ENCODE results near the gene CYTIP. TPM values are rescaled to one million over a fixed set of nuclear protein-coding genes. Genes with fewer than 3 reads are reported as not detected.

CYTIP gene
- total and polyA plus RNA-seq, 9 of the 15 experiments (the other 6 are each of a cell fraction or from before 2014, with no cell fraction given), result 0.03 to 0.35 (median 0.26) TPM; not detected in 1

GRCh38 chr2:157440404-157441071, 3.4 kb downstream of the CYTIP start:
- intact Hi-C loops (cut with micrococcal nuclease), result loop anchor here (10.0 kb wide), 1 partner anchor 1476 kb away; no protein-coding TSS in a partner anchor
- Histone ChIP-seq H3K4me2 (ENCODE audit: insufficient read depth, low read length) (no peak overlapping the region), H3K27ac (ENCODE audit: extremely low read depth, low read depth, low read length) (no peak overlapping the region), H3K9ac (ENCODE audit: insufficient read depth in 1 of 2, low read depth in 2 of 2, low read length in 2 of 2) (no peak overlapping the region), H3K27me3 (ENCODE audit: control insufficient read depth in 2 of 2, insufficient read depth in 2 of 2, low read length in 2 of 2) (peaks cover 2 to 3% of the 10 kb centered on the region in 2 experiments; a peak in 1 of 5 replicates), H3K9me1 (ENCODE audit: control insufficient read depth, insufficient read depth, low read length) (no peaks in the 10 kb centered on the region), H4K20me1 (replicated peaks; ENCODE audit: control insufficient read depth, insufficient read depth, low read length) (no peaks in the 10 kb centered on the region), H3K9me3 (replicated peaks; ENCODE audit: control insufficient read depth, insufficient read depth, low read depth, low read length) (no peaks in the 10 kb centered on the region), H3K4me3 (no peak overlapping the region), H3K79me2 (ENCODE audit: control insufficient read depth, insufficient read depth, low read length) (no peaks in the 10 kb centered on the region), H2AFZ (ENCODE audit: low read depth, low read length) (no peak overlapping the region), H3K36me3 (ENCODE audit: control insufficient read depth, insufficient read depth, low read length) (no peaks in the 10 kb centered on the region), H3K4me1 (replicated peaks in 1 of 2; ENCODE audit: control insufficient read depth in 2 of 2, insufficient read depth in 2 of 2, low read length in 2 of 2) (no peaks in the 10 kb centered on the region; a peak in 1 of 5 replicates)
- ChIA-PET CTCF (ENCODE audit: low intra/inter-chr PET ratio) (no interaction called here), POLR2A (no interaction called here)
- DNase-seq (ENCODE audit: extremely low read depth in 1 of 4, low spot score in 3 of 4) (no peak), ATAC-seq (0 out of 3 replicates have a peak, but pooled peaks have one; percentile 55), FAIRE-seq (no peak)
- 3% methylated on average over 5 of the region's 5 CpGs for WGBS (ENCODE audit: insufficient coverage, low coverage, missing lambda C conversion rate)
- no TSS peak for BruUV-seq (replicated peaks)
- TF ChIP-seq ZNF445 (CRISPR knock-in tag; IDR thresholded peaks at IDR 0.05; ENCODE audit: low read depth), result no peak
- in situ Hi-C loops (cut with MboI), result no loop called here

- CTCF ChIA-PET (ENCODE audit: low intra/inter-chr PET ratio), result no interaction called here
- DNase-seq (ENCODE audit: extremely low read depth in 1 of 4, low spot score in 3 of 4) (no peak), FAIRE-seq (no peak), ATAC-seq (peak; percentile 44; the same call in 1 of the 3 replicates)
- intact Hi-C loops (cut with micrococcal nuclease) (loop anchor here (10.0 kb wide), 1 partner anchor 1475 kb away; no protein-coding TSS in a partner anchor), in situ Hi-C loops (cut with MboI) (no loop called here)
- no peaks in the 10 kb centered on the region for H3K79me2 ChIP-seq (ENCODE audit: control insufficient read depth, insufficient read depth, low read length)
- WGBS (ENCODE audit: insufficient coverage, low coverage, missing lambda C conversion rate), result 0% methylated on average over 1 of the region's 1 CpG
- POLR2A ChIA-PET, result no interaction called here
- H3K27me3 ChIP-seq (ENCODE audit: control insufficient read depth in 2 of 2, insufficient read depth in 2 of 2, low read length in 2 of 2), result peaks cover 2 to 3% of the 10 kb centered on the region in 2 experiments; a peak in 1 of 5 replicates
- H3K27ac ChIP-seq (ENCODE audit: extremely low read depth, low read depth, low read length), result no peak overlapping the region
- no peaks in the 10 kb centered on the region for H3K9me1 ChIP-seq (ENCODE audit: control insufficient read depth, insufficient read depth, low read length)
- H3K9me3 ChIP-seq (replicated peaks; ENCODE audit: control insufficient read depth, insufficient read depth, low read depth, low read length), result no peaks in the 10 kb centered on the region
- H3K36me3 ChIP-seq (ENCODE audit: control insufficient read depth, insufficient read depth, low read length), result no peaks in the 10 kb centered on the region
- H4K20me1 ChIP-seq (replicated peaks; ENCODE audit: control insufficient read depth, insufficient read depth, low read length), result no peaks in the 10 kb centered on the region
- H3K9ac ChIP-seq (ENCODE audit: insufficient read depth in 1 of 2, low read depth in 2 of 2, low read length in 2 of 2), result no peak overlapping the region
- no peak overlapping the region for H3K4me2 ChIP-seq (ENCODE audit: insufficient read depth, low read length)
- no peaks in the 10 kb centered on the region; a peak in 1 of 5 replicates for H3K4me1 ChIP-seq (replicated peaks in 1 of 2; ENCODE audit: control insufficient read depth in 2 of 2, insufficient read depth in 2 of 2, low read length in 2 of 2)
- no peak overlapping the region for H3K4me3 ChIP-seq
- BruUV-seq (replicated peaks), result no TSS peak
- H2AFZ ChIP-seq (ENCODE audit: low read depth, low read length), result no peak overlapping the region
- TF ChIP-seq ZNF780A (CRISPR knock-in tag; IDR thresholded peaks at IDR 0.05) (no peak), ZNF232 (CRISPR knock-in tag; IDR thresholded peaks at IDR 0.05) (no peak), ZNF583 (CRISPR knock-in tag; IDR thresholded peaks at IDR 0.05) (no peak), HMGXB4 (CRISPR knock-in tag; IDR thresholded peaks at IDR 0.05) (no peak), ZFX (CRISPR knock-in tag; IDR thresholded peaks at IDR 0.05) (no peak), EHMT2 (IDR thresholded peaks at IDR 0.05) (no peak), MEF2A (IDR thresholded peaks at IDR 0.05; ENCODE audit: control insufficient read depth, low read depth, low read length) (no peak), ARID4B (CRISPR knock-in tag; IDR thresholded peaks at IDR 0.05) (no peak)
Observed at GRCh38 chr2:157439824-157440186, 4.1 kb downstream of the CYTIP start.
